ENCODE measurements around the gene IL1RAPL2. TPM values are rescaled to one million over a fixed set of nuclear protein-coding genes. Genes with fewer than 3 reads are reported as not detected.
"Not testable (repeated sequence)": the region's sequence is repeated elsewhere in the genome, so short reads cannot be mapped to it uniquely, and the experiment has no call there.

Gene IL1RAPL2
- total RNA-seq, 1 donor from 2014 or later, result not detected

GRCh38 chrX:105228602-105229001 is 662.6 kb downstream of the IL1RAPL2 start:
- DNase-seq (ENCODE audit: low read depth), result no peak
- no peak for TF ChIP-seq CTCF (IDR thresholded peaks at IDR 0.05; ENCODE audit: insufficient read depth, low read length, severe bottlenecking)
- Histone ChIP-seq H3K27me3 (ENCODE audit: control insufficient read depth, insufficient read depth, low read length) (no peaks in the 10 kb centered on the region), H3K36me3 (ENCODE audit: control insufficient read depth, insufficient read depth, low read length) (no peaks in the 10 kb centered on the region), H3K4me3 (ENCODE audit: low read depth, low read length) (no peak overlapping the region)
- no peak for FAIRE-seq

DNA sequence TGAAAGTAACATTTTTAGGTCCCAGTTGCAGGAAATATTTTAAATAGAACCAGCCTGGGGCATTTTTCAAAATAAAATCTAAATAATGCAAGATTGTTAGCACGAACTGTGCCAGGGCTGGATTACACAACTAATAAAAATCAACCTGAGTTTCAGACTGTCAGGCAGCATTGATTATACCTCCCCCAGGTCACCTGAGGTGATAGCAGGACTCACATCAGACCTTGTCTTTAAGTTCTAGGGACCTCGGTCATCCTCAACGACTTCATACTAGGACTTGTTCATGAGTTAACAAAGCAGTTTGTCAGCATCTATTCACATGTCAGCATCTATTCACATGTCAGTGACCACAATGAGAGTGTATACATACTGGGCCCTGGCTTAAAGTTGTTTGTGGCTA is 663.1 kb downstream of the IL1RAPL2 start:
- no peak for FAIRE-seq
- Histone ChIP-seq H3K36me3 (ENCODE audit: control insufficient read depth, insufficient read depth, low read length) (no peaks in the 10 kb centered on the region), H3K4me3 (ENCODE audit: low read depth, low read length) (no peak overlapping the region), H3K27me3 (ENCODE audit: control insufficient read depth, insufficient read depth, low read length) (no peaks in the 10 kb centered on the region)
- TF ChIP-seq CTCF (IDR thresholded peaks at IDR 0.05; ENCODE audit: insufficient read depth, low read length, severe bottlenecking), result no peak
- no peak for DNase-seq (ENCODE audit: low read depth)

GRCh38 chrX:105237407-105237806 is 671.4 kb downstream of the IL1RAPL2 start:
- not testable (repeated sequence) for H3K4me3 ChIP-seq (ENCODE audit: low read depth, low read length); H3K36me3 ChIP-seq (ENCODE audit: control insufficient read depth, insufficient read depth, low read length); FAIRE-seq; H3K27me3 ChIP-seq (ENCODE audit: control insufficient read depth, insufficient read depth, low read length); DNase-seq (ENCODE audit: low read depth)

DNA sequence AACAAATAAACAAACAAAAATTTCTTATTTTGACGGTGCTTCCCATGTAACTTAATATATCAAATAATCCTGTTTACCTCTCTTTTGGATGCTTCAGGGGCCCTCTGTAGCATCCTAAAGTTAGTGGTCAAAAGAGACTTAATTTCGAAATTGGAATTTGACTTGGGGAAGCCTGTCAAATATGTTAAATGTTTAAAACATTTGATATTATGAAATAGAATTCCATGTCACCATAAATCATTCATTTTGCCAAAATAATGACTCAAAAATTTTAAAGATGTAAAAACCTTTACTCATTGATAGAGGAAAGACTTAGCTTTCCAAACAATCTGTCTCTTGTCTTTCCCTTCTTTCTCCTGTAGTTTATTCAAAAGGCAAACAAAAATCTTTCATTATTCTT is 675.1 kb downstream of the IL1RAPL2 start:
- FAIRE-seq, result no peak
- no peaks in the 10 kb centered on the region for H3K36me3 ChIP-seq (ENCODE audit: control insufficient read depth, insufficient read depth, low read length)
- TF ChIP-seq CTCF (IDR thresholded peaks at IDR 0.05; ENCODE audit: insufficient read depth, low read length, severe bottlenecking), result no peak
- DNase-seq (ENCODE audit: low read depth), result no peak
- H3K4me3 ChIP-seq (ENCODE audit: low read depth, low read length), result no peak overlapping the region
- no peaks in the 10 kb centered on the region for H3K27me3 ChIP-seq (ENCODE audit: control insufficient read depth, insufficient read depth, low read length)

GRCh38 chrX:105260291-105261043 is 694.5 kb downstream of the IL1RAPL2 start:
- H3K4me3 ChIP-seq (ENCODE audit: low read depth, low read length), result no peak overlapping the region
- H3K36me3 ChIP-seq (ENCODE audit: control insufficient read depth, insufficient read depth, low read length), result no peaks in the 10 kb centered on the region
- FAIRE-seq, result no peak
- TF ChIP-seq CTCF (IDR thresholded peaks at IDR 0.05; ENCODE audit: insufficient read depth, low read length, severe bottlenecking), result no peak
- no peaks in the 10 kb centered on the region for H3K27me3 ChIP-seq (ENCODE audit: control insufficient read depth, insufficient read depth, low read length)
- no peak for DNase-seq (ENCODE audit: low read depth)

- no peak for DNase-seq (ENCODE audit: low read depth)
- Histone ChIP-seq H3K27me3 (ENCODE audit: control insufficient read depth, insufficient read depth, low read length) (no peaks in the 10 kb centered on the region), H3K36me3 (ENCODE audit: control insufficient read depth, insufficient read depth, low read length) (no peaks in the 10 kb centered on the region), H3K4me3 (ENCODE audit: low read depth, low read length) (no peak overlapping the region)
- no peak for FAIRE-seq
- no peak for TF ChIP-seq CTCF (IDR thresholded peaks at IDR 0.05; ENCODE audit: insufficient read depth, low read length, severe bottlenecking)
Observed at GRCh38 chrX:105263171-105263570, 697.2 kb downstream of the IL1RAPL2 start.
